Ecto neural progenitor cell (in vitro differentiated cells): ENCODE data around the gene HERC6.
"Not testable (repeated sequence)": the region's sequence is repeated elsewhere in the genome, so short reads cannot be mapped to it uniquely, and the experiment has no call there.

Source experiments
- DNase-seq: peaks from one replicate; pipeline ENCODE4 v3.0.0-alpha.2; 2018; ENCODE audit warnings: low spot score

The HERC6 gene

DNA sequence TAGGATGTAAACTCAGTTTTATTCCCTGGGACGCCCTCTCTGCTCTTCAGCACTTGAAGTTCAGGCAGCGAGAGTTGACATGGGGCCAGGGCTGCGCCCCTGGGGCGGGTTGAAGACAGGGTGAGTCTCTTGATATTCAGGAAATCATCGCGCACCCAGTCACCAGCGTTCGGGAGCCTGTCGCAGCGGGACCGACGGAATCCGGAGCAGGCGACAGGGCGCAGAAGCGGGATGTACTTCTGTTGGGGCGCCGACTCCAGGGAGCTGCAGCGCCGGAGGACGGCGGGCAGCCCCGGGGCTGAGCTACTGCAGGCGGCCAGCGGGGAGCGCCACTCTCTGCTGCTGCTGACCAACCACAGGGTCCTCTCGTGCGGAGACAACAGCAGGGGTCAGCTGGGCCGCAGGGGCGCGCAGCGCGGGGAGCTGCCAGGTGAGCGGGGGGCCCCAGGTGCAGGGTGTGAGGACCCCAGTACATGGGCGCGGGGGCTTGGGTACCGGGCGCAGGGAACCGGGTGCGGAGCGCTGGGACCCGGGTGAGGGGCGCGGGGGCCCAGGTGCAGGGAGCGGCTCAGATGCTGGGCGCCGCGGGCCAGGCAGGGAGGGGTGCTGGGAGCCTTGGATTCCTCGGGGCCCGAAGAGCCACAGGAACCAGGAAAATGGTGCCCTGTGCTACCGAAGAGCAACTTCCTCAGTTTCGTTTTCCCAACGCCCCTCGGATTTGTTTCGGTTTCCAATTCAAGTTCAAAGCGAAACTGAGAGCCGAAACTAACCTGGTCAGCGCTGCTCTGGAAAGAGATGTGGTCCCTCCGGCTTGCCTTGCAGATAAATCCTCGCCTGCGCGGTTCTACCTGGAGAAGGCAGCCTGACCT is at the start of gene HERC6:
HERC6 (plus strand) TSS at position 162 of the 869 bp plus-strand sequence; CDS start at position 232, 70 bp downstream.
- DNase-seq: peak; percentile 77

DNA sequence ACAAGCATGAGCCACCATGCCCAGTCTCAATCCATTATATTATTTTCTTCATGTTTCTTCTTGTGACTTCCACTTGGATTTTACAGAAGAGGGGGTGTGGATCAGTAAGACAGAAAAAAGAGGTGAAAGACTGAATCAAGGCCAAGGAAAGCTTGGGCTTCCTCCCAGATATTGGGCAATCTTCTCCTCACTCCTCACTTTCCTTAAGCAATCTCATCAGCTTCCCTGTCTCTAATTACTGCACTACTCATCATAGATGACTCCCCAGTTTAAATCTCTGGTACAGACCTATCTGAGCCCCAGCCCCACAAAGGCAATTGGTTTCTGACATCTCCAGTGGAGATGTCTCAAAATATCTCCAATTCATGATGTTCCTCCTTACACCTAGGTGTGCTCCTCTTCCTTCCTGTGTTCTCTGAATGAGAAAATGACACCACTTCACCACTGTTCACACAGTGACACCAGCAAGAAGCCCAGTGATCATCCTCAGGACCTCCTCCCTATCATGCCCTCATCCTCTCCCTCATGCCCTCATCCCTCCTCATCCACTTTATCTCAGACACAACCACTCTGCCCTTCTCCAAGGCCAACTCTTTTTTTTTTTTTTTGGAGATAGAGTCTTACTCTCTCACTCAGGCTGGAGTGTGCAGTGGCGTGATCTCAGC is 44.8 kb upstream of the HERC6 start:
- DNase-seq: no peak

DNA sequence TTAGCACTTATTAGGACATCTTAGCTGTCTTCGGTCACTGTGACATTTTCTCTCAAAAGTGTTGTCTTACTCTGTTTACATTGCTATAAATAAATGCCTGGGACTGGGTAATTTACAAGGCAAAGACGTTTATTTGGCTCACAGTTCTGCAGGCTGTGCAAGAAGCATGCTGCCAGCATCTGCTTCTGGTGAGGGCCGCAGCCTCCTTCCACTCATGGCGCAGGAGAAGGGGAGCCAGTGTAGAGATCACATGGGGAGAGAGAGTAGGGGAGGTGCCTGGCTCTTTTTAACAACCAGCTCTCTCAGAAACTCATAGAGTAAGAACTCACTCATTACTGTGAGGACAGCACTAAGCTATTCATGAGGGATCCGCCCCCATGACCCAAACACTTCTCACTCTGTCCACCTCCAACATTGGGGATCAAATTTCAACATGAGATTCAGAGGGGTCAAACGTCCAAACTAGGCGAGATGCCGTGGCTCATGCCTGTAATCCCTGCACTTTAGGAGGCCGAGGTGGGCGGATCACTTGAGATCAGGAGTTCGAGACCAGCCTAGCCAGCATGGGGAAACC is 43.5 kb upstream of the HERC6 start:
- no peak for DNase-seq

DNA sequence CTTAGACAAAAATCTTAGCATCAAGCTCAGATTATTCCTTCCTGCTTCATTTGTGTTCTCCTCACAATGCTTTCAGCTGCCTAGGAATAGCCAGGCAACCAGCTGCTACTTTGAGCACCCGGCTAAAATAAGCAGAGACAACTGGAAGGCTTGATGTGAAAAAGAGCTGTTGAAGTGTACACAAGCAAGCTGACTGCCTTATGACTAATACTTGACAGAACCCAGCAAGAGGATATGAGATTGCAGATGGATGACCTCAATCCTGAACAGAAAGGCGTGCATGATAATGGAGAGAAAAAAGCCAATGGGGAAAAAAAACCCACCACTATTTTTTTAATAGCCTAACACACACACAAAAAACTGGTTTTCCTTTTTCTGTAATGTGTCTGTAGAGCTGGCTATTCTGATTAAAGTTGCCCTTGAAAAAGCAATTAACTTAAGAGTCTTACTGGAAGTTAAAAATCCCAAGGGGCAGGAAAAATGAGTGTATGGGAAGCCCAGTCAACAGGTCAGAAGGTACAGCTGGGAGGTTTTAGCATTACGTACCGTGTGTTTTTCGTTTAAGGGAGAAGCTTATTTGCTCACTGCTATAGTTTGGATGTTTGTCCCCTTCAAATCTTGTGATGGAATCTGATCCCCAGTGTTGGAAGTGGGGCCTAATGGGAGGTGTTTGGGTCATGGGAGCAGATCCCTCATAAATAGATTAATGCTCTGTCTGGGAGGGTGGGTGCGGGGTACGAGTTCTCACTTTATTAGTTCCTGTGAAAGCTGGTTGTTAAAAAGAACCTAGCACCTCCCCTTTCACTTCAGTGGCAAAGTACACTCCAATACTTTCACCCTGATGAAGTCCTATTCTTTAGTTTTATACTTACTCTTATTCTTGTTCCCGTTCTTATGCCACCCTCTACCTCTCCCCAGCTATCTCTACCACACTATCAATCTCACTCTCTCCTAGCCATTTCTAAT is 37.1 kb upstream of the HERC6 start:
- DNase-seq: no peak

DNA sequence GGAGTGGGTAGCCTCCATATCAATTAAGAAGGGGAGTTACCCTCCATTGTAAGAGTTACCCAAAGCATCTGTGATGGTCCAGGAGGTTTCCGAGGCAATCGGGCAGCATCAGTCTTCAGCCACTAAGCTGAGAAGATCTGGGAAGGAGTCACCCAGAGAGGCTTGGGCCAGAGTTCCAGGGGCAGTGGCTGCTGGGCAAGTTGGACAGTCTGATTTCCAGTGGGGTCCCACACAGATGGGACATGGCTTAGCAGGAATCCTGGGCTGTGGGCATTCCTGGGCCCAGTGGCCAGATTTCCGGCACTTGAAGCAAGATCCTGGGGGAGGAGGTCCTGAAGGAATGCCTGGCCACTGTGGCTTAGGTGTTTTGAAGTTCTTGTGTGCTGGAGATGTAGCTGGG is 31.8 kb upstream of the HERC6 start:
- DNase-seq: not testable (repeated sequence)

DNA sequence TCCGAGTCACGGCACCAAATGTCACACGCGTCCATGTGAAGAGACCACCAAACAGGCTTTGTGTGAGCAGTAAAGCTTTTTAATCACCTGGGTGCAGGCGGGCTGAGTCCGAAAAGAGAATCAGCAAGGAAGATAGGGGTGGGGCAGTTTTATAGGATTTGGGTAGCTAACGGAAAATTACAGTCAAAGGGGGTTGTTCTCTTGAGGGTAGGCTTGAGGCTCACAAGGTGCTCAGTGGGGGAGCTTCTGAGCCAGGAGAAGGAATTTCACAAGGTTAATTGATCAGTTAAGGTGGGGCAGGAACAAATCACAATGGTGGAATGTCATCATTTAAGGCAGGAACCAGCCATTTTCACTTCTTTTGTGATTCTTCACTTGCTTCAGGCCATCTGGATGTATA is 29.9 kb upstream of the HERC6 start:
- DNase-seq: not testable (repeated sequence)

DNA sequence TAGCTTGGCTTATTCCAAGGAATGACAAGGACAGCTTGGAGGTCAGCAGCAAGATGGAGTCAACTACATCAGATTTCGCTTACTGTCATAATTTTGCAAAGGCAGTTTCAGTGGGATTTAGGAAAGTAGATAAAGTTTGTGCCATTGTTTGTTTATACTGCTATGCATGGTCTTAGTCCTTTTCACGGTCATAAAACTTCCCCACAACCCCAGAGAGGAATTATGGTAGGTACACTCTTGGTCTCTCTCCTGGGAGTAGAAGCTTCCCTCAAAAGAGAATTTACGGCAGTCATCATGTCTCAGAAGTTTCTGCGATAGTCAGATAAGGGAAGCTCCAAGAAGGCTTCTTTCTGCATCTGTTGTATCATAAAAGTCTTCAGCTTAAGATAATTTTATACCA is 27.9 kb upstream of the HERC6 start:
- DNase-seq: no peak

DNA sequence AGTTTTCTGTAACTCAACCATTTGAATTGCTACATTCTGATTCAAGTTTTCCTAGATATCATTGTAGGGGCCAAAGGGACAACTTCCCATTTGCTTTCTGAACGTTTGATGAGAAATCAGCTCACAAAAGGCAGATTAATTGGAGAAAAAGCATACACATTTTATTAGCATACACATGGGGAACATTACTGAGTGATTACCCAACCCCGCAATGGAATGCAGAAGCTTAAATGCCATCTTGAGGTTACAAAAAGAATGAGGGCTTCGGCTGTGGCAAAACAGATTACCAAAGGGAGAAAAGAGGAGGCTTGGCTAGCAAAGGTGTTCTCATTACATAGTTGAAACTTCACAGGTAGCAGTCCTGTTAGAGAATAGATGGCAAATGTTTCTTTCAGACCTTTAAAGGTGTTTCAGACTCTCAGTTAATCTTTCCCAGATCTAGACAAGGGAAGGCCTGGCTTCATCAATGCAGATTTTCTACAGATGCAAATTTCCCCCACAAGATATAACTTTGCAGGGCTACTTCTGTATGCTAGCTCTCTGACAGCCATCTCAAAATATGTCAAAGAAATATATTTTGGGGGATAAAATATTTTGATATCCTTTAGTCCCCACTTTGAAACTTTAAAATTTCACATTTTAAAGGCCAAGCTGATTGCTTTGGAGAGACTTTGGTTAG is 26.5 kb upstream of the HERC6 start:
- no peak for DNase-seq

DNA sequence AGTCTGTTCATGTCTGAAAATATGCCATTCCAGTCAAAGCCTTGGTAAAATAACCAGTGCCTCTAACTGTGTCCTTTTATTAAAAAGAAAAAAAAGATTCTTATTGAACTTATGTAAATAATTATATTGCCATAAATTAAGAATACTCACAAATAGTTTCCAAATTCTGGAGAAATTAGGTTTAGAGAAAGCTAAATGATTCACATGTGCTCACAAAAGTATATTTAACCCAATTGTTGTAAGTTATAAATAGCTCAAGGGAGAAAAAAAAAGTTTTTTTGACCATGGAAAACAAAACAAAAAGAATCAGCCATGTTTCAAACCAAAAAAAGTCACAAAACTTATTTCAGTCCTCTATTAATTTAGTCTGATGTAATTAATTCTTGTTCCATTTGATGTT is 25.3 kb upstream of the HERC6 start:
- DNase-seq: no peak

DNA sequence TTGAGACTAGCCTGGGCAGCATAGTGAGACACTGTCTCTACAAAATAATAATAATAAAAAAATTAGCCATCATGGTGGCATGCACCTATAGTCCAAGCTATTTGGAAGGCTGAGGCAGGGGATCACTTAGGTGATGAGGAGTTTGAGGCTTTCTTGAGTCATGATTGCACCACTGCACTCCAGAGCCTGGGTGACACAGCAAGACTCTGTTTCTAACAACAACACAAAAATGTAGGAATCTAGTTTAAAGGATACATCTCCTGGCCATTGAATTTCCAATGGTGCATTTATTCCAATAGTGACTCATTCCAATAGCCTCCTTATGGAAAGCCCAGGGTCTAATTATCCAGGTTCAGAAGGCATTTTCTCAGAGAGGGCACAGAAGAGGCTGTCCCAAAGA is 21.9 kb upstream of the HERC6 start:
- DNase-seq: no peak

DNA sequence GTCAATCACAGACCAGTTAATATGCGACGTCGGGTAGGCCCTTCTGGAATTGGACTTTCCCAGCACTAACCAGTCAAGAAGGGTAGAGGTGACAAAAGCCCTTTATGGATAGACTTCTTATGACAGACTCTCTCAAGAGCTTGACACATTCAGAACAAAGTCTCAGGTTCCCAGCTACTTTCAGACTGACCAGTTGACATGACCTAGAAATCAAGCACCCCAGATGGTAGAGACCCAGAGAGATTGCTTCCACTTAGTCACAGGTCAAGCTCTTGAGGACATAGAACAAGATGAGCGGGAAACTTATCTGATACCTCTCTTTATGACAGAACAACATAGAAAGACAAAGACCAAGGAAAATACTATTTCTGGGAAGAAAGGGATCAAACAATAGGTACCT is 21.4 kb upstream of the HERC6 start:
- DNase-seq: no peak

DNA sequence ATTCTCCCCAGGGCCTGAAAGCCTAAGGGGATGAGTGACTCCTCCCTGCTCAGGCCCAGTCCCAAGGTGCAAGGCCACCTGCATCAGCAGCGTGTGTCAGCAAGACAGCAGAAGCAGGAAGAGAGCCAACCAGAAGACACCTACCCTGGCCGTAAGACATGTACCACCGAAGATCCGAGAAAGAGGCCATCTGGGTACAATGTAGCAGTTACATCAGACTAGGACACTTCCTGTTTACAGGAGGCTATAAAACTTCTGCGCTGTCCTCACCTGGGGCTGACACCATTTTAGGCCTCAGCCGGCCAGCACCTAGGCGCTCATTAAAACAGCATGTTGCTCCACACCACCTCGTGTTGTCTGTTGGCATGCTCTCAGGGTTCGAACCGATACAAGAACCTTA is 19.1 kb upstream of the HERC6 start:
- DNase-seq: no peak

DNA sequence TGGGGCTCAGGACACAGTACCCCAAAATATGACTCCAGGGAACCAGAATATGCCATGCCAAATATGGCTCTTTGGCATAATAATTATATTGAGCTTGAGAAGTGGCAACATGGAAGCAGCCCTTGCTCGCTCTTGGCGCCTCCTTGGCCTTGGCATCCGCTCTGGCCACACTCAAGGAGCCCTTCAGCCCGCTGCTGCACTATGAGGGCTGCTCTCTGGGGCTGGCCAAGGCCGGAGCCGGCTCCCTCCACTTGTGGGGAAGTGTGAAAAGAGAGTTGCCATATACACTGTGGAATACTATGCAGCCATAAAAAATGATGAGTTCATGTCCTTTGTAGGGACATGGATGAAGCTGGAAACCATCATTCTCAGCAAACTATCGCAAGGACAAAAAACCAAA is 18.4 kb upstream of the HERC6 start:
- DNase-seq: no peak

DNA sequence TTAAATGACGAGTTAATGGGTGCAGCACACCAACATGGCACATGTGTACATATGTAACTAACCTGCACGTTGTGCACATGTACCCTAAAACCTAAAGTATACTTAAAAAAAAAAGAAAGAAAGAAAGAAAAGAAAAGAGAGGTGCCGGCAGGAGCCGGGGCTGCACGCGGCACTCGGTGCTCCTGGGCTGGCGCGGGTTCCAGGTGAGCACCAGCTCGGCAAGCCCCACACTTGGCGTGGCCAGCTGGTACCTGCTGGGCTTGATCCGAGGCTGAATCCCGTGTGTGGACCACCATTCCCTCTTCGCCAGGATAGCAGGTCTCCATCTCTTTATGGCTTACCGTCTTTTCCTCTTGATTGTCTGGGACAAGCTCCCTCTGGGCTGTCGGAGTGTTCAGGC is 17.9 kb upstream of the HERC6 start:
- DNase-seq: no peak

DNA sequence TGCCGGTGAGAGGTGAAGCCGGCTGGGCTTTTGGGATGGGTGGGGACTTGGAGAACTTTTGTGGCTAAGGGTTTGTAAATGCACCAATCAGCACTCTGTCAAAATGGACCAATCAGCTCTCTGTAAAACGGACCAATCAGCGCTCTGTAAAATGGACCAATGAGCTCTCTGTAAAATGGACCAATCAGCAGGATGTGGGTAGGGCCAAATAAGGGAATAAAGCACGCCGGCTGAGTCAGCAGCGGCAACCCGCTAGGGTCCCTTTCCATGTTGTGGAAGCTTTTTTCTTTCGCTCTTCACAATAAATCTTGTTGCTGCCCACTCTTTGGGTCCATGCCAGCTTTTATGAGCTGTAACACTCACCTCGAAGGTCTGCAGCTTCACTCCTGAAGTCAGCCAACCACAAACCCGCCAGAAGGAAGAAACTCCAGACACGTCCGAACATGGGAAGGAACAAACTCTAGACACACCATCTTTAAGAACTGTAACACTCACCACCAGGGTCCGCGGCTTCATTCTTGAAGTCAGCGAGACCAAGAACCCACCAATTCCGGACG is 17.4 kb upstream of the HERC6 start:
- not testable (repeated sequence) for DNase-seq

DNA sequence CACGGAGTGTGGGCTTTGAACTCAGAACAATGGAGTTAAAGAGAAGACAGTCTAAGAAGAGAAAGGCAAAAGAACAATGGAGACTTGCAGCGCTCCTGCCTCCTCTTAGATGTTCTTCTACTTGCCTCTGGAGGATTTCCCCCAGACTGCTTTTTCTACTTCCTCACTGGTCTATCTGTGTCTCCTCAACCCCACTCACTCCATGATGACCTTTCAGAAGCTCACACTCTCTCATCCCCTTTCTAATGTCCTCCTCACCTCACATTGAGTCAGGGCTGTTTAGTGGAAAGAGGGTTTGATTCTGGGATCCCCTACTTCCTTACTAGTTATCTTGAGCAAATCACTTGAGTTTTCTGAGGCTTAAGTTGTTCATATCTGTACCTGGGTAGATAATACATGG is 12.2 kb upstream of the HERC6 start:
- no peak for DNase-seq

DNA sequence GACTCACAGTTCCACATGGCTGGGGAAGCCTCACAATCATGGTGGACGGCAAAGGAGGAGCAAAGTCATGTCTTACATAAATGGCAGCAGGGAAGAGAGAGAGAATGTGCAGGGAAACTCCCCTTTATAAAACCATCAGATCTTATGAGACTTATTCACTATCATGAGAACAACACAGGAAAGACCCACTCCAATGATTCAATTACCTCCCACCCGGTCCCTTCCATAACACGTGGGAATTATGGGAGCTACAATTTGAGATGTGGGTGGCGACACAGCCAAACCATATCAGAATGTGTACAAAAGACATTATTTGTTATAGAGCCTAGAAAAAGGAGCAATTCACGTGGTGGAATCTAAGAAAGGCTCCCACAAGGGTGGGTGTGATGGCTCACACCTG is 10.8 kb upstream of the HERC6 start:
- no peak for DNase-seq

DNA sequence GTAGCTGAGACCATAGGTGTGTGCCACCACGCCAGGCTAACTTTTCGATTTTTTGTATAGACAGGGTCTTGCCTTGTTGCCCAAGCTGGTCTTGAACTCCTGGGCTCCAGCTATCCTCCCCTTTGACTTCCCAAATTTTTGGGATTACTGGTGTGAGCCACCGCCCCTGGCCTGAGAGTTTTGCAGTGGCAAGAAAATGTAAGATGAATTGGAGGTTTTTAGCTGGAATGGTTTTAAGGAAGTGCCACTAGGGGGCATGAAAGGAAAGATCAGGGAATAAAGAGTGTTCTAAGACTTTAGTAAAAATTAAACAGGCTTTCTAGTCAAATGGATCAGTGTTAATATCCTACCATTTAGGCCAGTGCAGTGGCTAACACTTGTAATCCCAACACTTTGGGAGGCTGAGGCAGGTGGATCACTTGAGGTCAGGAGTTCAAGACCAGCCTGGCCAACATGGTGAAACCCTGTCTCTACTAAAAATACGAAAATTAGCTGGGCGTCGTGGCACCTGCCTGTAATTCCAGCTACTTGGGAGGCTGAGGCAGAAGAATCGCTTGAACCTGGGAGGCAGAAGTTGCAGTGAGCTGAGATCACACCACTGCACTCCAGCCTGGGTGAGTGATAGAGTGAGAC is 9.4 kb upstream of the HERC6 start:
- not testable (repeated sequence) for DNase-seq

DNA sequence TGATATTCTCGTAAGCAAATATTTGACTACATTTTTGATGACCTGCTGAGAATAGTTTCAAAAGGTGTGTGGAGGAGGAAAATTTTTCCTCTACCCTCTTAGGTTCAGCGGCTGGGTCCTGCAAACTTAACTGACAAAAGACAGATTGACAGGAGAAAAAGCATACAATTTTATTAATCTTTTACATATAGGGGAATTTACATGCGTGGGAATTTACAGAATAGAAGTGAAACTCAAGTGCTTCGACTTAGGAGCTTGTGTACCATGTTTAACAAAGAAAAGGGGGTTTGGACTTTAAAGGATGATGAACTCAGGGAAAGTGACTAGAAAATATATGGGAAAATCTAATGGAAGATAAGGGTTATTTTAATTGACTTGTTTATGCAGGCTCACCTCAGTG is 2.5 kb downstream of the HERC6 start:
- DNase-seq: no peak

DNA sequence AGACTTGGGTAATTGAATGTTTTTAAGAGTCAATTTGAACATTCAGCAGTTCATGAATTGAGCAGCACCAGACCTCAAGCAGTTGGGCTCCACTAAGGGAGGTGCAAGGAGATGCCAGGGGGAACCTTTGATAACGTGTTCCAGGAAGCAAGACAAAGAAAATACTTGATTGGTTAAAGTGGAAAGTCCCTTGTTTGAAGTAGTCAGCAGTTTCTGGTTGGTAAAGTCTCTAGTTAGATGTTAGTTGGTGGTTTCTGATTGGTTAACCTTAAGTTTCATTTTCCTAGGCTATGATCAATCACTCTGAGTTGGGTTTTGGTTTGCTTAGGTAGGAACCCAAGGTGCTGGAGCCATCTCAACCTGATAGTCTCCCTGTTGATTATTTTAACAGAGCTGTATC is 4.0 kb downstream of the HERC6 start:
- DNase-seq: no peak

DNA sequence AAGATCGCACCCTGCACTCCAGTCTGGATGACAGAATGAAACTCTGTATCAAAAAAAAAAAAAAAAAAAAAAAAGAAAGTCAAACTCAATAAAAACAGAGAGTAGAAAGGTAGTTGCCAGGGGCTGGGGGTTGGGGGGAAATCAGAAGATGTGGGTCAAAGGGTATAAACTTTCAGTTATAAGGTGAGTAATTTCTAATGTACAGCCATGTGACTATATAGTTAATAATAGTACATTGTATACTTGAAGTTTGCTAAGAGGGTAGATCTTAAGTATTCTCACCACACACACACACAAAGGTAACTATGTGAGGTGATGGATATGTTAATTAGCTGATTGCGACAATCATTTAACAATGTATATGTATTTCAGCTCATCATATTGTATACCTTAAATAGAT is 11.5 kb downstream of the HERC6 start:
- DNase-seq: no peak
